Adrenal gland (tissue), 5 donors: Measurements from ENCODE around the gene TMEM129.

Experiments used
- POLR2A ChIP-seq, 2 donors: fragments of 450-650 bp; IDR thresholded peaks; one replicate each; pipeline ENCODE4 v1.6.1; 2017; ENCODE audit warnings: antibody characterized with exemption in 2 of 2, mild to moderate bottlenecking in 2 of 2, moderate library complexity in 1 of 2
- TF ChIP-seq, protein P1 (sequence below), 6 experiments: fragments of 450-650 bp in 4 of 6; fragments of 200-600 bp in 2 of 6; sonication (generic) in 1 of 6; IDR thresholded peaks; 1 replicate in 5 of 6; 2 replicates in 1 of 6; pipeline versions ENCODE4 v1.5.1 to v1.8.0; 2016 to 2021; ENCODE audit warnings: antibody characterized with exemption in 6 of 6, mild to moderate bottlenecking in 2 of 6, moderate library complexity in 1 of 6
- donor health status: DM: no; HTN: no; CAD: no.

DNA sequence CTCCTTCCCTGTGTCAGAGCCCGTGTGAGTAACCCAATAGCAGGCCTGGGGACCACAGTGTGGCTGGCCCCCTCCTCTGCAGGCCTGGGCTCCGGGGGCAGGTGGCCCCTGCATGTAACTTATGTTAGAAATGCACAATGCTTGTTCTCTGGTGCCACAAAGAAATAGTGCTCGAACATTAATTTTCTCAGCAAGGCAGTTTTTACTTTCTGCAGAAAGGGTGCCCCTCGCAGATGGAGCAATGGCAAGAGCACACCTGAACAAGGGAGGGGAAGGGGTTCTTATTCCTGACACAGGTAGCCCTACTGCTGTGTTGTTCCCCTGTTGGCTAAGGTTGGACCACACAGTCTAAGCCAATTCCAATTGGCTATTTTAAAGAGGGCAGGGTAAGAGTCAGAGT, 17.3 kb upstream of the TMEM129 start:
- no peak for TF ChIP-seq POLR2A (IDR thresholded peaks at IDR 0.05)
- TF ChIP-seq, protein P1, sequence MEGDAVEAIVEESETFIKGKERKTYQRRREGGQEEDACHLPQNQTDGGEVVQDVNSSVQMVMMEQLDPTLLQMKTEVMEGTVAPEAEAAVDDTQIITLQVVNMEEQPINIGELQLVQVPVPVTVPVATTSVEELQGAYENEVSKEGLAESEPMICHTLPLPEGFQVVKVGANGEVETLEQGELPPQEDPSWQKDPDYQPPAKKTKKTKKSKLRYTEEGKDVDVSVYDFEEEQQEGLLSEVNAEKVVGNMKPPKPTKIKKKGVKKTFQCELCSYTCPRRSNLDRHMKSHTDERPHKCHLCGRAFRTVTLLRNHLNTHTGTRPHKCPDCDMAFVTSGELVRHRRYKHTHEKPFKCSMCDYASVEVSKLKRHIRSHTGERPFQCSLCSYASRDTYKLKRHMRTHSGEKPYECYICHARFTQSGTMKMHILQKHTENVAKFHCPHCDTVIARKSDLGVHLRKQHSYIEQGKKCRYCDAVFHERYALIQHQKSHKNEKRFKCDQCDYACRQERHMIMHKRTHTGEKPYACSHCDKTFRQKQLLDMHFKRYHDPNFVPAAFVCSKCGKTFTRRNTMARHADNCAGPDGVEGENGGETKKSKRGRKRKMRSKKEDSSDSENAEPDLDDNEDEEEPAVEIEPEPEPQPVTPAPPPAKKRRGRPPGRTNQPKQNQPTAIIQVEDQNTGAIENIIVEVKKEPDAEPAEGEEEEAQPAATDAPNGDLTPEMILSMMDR (IDR thresholded peaks at IDR 0.05): no peak
